ENCODE data around the gene RNF141. TPM values are rescaled to one million over a fixed set of nuclear protein-coding genes. Genes with fewer than 3 reads are reported as not detected.

Gene RNF141
- total RNA-seq, 1 experiment from 2014 or later: 35.8 TPM

GRCh38 chr11:10542776-10543175 is 1.8 kb upstream of the RNF141 start:
- Histone ChIP-seq H3K4me1 (ENCODE audit: control insufficient read depth, insufficient read depth, low read length) (peaks cover 21% of the 10 kb centered on the region), H3K9me3 (ENCODE audit: control insufficient read depth, insufficient read depth, low read depth, low read length) (peaks cover 9% of the 10 kb centered on the region; the same call in 1 of the 2 replicates), H3K27ac (ENCODE audit: low read length) (no peak overlapping the region), H3K4me3 (ENCODE audit: low read depth in 2 of 2, low read length in 2 of 2) (no peak overlapping the region), H3K36me3 (ENCODE audit: control insufficient read depth, insufficient read depth, low read length) (no peaks in the 10 kb centered on the region), H3K27me3 (ENCODE audit: control insufficient read depth, insufficient read depth, low read length) (no peaks in the 10 kb centered on the region)
- DNase-seq (ENCODE audit: low read depth, low spot score) (no peak), ATAC-seq (no peak)
- ChIA-PET CTCF (no interaction called here), POLR2A (no interaction called here)
- TF ChIP-seq SIN3A (IDR thresholded peaks at IDR 0.05; ENCODE audit: borderline replicate concordance, insufficient read depth, low read depth, low read length) (no peak), REST (IDR thresholded peaks at IDR 0.05; ENCODE audit: insufficient read depth in 1 of 2, low read depth in 2 of 2, low read length in 1 of 2) (no peak), CTCF (IDR thresholded peaks at IDR 0.05) (no peak), POLR2AphosphoS5 (IDR thresholded peaks at IDR 0.05; ENCODE audit: low read depth, low read length) (no peak), TCF7L2 (IDR thresholded peaks at IDR 0.05; ENCODE audit: low read depth, low read length) (no peak)
- in situ Hi-C loops (cut with HindIII; ENCODE audit: low pct_unique_long_range_greater_than_20kb, low sequenced_read_pairs) (no loop called here), intact Hi-C loops (cut with micrococcal nuclease; ENCODE audit: unreplicated experiment) (loop anchor here (10.0 kb wide), 1 partner anchor 138 kb away; no protein-coding TSS in a partner anchor)
- BruUV-seq (replicated peaks): no TSS peak

- TF ChIP-seq CTCF (IDR thresholded peaks at IDR 0.05) (no peak), POLR2AphosphoS5 (IDR thresholded peaks at IDR 0.05; ENCODE audit: low read depth, low read length) (no peak), SIN3A (IDR thresholded peaks at IDR 0.05; ENCODE audit: borderline replicate concordance, insufficient read depth, low read depth, low read length) (no peak), TCF7L2 (IDR thresholded peaks at IDR 0.05; ENCODE audit: low read depth, low read length) (no peak)
- Histone ChIP-seq H3K9me3 (ENCODE audit: control insufficient read depth, insufficient read depth, low read depth, low read length) (peaks cover 9% of the 10 kb centered on the region; the same call in 1 of the 2 replicates), H3K4me3 (ENCODE audit: low read depth in 2 of 2, low read length in 2 of 2) (peak overlapping the region; percentile 76 to 88), H3K27me3 (ENCODE audit: control insufficient read depth, insufficient read depth, low read length) (no peaks in the 10 kb centered on the region), H3K27ac (ENCODE audit: low read length) (peak overlapping the region; percentile 81), H3K36me3 (ENCODE audit: control insufficient read depth, insufficient read depth, low read length) (no peaks in the 10 kb centered on the region), H3K4me1 (ENCODE audit: control insufficient read depth, insufficient read depth, low read length) (peaks cover 21% of the 10 kb centered on the region)
- in situ Hi-C loops (cut with HindIII; ENCODE audit: low pct_unique_long_range_greater_than_20kb, low sequenced_read_pairs): no loop called here
- BruUV-seq (replicated peaks): no TSS peak
- DNase-seq (ENCODE audit: low read depth, low spot score): no peak
- ATAC-seq: no peak; the same call in 1 of the 2 replicates
- POLR2A ChIA-PET: interaction anchor here (0.7 to 1.1 kb wide), 3 partner anchors 50 to 235 kb away, joined by 4 to 6 read pairs (median 4); no protein-coding TSS in a partner anchor
- CTCF ChIA-PET: interaction anchor here (1.1 to 1.5 kb wide), 3 partner anchors 87 to 194 kb away, joined by 3 to 7 read pairs (median 5); partner anchors contain the start of gene AMPD3
- intact Hi-C loops (cut with micrococcal nuclease; ENCODE audit: unreplicated experiment): loop anchor here (10.0 kb wide), 1 partner anchor 137 kb away; no protein-coding TSS in a partner anchor
These were observed 559 bp upstream of the RNF141 start for GRCh38 chr11:10541561-10541930.
